ENCODE data around the gene ORM1. TPM values are rescaled to one million over a fixed set of nuclear protein-coding genes. Genes with fewer than 3 reads are reported as not detected.

Gene ORM1
- total RNA-seq, 1 donor from 2014 or later: 5.2 TPM

DNA sequence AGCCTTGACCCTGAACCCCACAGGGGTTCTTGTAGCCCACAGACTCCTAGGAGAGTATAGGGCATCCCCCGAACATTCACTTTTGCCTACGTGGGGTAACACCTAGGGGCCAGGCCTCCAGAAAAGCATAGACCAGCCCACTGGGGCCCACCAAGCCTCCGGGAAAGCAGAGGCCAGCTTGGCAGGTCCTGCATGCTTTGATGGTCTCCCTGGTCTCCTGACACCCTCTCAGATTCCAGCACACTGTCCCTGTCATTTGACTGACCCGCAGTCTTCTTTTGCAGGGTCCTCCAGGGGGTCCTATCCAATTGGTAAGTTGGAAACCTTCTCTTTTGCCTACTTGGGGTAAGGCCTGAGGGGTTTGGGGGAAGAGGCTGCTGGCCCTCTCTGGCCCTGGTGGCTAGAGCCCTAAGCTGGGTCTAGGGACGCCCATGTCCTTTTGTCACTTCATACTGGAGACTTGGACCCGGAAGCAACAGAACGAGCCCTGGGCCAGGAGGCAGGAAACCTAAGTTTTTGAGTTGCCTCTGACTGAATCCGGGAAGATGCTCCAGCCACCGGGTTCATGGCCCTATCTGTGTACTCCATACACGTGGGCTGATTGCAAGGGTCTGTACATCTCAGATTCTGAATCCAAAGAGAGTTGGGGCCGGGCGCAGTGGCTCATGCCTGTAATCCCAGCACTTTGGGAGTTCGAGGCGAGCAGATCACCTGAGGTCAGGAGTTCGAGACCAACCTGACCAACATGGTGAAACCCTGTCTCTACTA is 20.9 kb upstream of the ORM1 start:
- H3K9me3 ChIP-seq: no peaks in the 10 kb centered on the region
- no peak for ATAC-seq
- H3K27me3 ChIP-seq: no peaks in the 10 kb centered on the region
- H3K4me1 ChIP-seq: no peaks in the 10 kb centered on the region
- intact Hi-C loops (cut with DNase I): no loop called here
- peaks cover 5% of the 10 kb centered on the region for H3K36me3 ChIP-seq
- H3K4me3 ChIP-seq: no peak overlapping the region
- DNase-seq: peak; percentile 37
- TF ChIP-seq, protein P1, sequence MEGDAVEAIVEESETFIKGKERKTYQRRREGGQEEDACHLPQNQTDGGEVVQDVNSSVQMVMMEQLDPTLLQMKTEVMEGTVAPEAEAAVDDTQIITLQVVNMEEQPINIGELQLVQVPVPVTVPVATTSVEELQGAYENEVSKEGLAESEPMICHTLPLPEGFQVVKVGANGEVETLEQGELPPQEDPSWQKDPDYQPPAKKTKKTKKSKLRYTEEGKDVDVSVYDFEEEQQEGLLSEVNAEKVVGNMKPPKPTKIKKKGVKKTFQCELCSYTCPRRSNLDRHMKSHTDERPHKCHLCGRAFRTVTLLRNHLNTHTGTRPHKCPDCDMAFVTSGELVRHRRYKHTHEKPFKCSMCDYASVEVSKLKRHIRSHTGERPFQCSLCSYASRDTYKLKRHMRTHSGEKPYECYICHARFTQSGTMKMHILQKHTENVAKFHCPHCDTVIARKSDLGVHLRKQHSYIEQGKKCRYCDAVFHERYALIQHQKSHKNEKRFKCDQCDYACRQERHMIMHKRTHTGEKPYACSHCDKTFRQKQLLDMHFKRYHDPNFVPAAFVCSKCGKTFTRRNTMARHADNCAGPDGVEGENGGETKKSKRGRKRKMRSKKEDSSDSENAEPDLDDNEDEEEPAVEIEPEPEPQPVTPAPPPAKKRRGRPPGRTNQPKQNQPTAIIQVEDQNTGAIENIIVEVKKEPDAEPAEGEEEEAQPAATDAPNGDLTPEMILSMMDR (IDR thresholded peaks at IDR 0.05): no peak
- no peak overlapping the region for H3K27ac ChIP-seq

DNA sequence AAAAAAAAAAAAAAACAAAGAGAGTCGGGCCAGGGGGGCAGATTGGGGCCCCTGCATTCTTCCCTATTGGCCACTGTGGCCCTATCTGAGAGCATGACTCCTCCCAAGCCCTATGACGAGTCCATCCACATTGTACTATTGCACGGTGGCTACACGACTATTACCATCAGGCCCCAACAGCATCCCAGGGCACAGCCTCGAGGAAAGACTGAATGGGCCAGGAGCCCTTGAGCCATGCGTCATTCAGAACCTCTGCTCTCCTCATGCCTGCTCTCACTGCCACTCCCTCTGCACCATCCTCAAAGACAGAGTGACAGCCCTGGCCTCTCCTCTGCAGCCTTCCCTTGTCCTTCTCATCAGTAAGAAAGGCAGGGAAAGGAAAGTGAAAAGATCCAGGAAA is 20.2 kb upstream of the ORM1 start:
- no peaks in the 10 kb centered on the region for H3K4me1 ChIP-seq
- peak; percentile 29 for DNase-seq
- TF ChIP-seq, protein P1 (IDR thresholded peaks at IDR 0.05): no peak
- H3K27me3 ChIP-seq: no peaks in the 10 kb centered on the region
- no peak for ATAC-seq
- H3K27ac ChIP-seq: no peak overlapping the region
- intact Hi-C loops (cut with DNase I): no loop called here
- no peaks in the 10 kb centered on the region for H3K36me3 ChIP-seq
- H3K9me3 ChIP-seq: no peaks in the 10 kb centered on the region
- no peak overlapping the region for H3K4me3 ChIP-seq

DNA sequence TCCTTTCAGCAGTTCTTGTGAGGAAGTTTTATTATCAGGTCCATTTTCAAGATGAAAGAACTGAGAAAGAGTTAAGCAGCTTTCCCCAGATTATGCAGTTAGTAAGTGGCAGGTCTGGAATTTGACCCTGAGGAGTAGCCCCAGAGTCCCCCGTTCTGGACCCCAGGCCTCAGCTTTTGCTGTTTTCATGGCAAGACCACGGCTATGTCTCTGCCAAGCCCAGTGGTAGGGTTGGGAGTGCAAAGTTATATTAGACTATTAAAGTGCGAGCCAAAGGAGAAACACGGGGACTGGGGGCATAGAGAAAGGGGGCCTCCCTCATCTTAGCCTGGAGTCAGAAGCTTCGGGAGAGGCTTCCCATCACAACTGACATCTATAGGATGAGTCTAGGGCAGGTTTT is 19.3 kb upstream of the ORM1 start:
- DNase-seq (peak; percentile 11), ATAC-seq (no peak)
- no peaks in the 10 kb centered on the region for H3K27me3 ChIP-seq
- H3K27ac ChIP-seq: no peak overlapping the region
- no peaks in the 10 kb centered on the region for H3K4me1 ChIP-seq
- TF ChIP-seq, protein P1 (IDR thresholded peaks at IDR 0.05): no peak
- H3K4me3 ChIP-seq: no peak overlapping the region
- intact Hi-C loops (cut with DNase I): no loop called here
- no peaks in the 10 kb centered on the region for H3K36me3 ChIP-seq
- no peaks in the 10 kb centered on the region for H3K9me3 ChIP-seq

DNA sequence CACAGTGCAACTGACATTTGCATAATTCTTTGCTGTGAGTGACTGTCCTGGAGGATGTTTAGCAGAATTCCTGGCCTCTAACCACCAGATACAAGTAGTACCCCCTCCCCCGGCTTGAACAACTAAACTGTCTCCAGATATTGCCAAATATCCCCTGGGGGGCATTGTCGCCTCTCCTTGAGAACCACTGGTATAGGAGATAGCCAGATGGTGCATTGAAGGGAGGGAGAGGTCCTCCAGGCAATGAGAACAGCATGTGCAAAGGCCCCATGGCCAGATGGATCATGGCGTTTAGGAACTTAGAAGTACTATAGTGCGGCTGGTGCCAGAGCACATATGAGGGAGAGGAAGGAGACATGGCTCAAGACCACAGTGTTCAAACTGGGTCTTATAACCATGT is 18.9 kb upstream of the ORM1 start:
- H3K9me3 ChIP-seq: no peaks in the 10 kb centered on the region
- ATAC-seq (no peak), DNase-seq (peak; percentile 22)
- TF ChIP-seq, protein P1 (IDR thresholded peaks at IDR 0.05): no peak
- H3K27ac ChIP-seq: no peak overlapping the region
- intact Hi-C loops (cut with DNase I): no loop called here
- no peaks in the 10 kb centered on the region for H3K4me1 ChIP-seq
- no peaks in the 10 kb centered on the region for H3K36me3 ChIP-seq
- no peaks in the 10 kb centered on the region for H3K27me3 ChIP-seq
- no peak overlapping the region for H3K4me3 ChIP-seq

DNA sequence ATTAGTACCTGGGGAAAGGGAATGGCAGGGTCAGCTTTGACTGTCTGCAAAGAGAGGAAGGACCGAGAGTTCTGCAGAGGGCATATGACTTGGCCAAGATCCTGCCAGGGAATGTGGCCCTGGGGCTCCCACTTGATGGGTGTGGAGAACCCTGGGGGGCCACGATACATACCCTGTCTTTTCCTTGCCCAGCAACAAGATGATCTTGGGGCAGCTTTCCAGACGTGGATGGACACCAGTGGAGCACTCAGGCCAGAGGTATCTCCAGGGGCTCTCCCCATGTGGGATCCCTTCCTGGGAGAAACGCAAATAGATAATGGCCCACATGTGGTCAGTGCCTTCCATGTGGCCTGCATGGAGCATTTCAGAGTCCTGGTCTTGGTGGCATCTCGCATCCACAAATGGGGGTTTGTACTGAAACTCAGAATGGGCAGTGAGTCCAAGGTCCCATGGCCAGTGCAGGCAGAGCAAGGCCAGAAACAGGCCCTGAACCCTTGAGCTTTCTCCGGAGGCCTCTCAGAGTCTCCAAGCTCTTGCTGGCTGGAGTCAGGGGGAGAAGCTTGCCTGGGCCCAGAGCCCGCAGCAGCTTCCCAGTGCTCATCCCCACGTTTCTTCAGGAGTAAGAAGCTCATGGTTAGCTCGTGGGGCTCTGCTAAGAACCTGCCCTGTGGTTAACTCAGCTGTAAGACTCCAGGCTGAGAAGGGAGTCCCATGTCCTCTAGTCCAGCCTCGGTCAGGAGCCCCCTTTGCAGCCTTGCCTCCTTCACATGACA is 18.3 kb upstream of the ORM1 start:
- H3K27ac ChIP-seq: no peak overlapping the region
- no peaks in the 10 kb centered on the region for H3K36me3 ChIP-seq
- H3K9me3 ChIP-seq: no peaks in the 10 kb centered on the region
- H3K4me1 ChIP-seq: no peaks in the 10 kb centered on the region
- intact Hi-C loops (cut with DNase I): no loop called here
- TF ChIP-seq, protein P1 (IDR thresholded peaks at IDR 0.05): no peak
- peak; percentile 32 for DNase-seq
- ATAC-seq: no peak
- no peak overlapping the region for H3K4me3 ChIP-seq
- H3K27me3 ChIP-seq: no peaks in the 10 kb centered on the region

Data from upper lobe of right lung (tissue), 1 donor.